H1 (cell line): ENCODE results near the gene PSMD3. TPM values are rescaled to one million over a fixed set of nuclear protein-coding genes. Genes with fewer than 3 reads are reported as not detected.

Experiments used
- BCL11A ChIP-seq, 2 experiments: IDR thresholded peaks; one replicate each; pipeline ENCODE4 v1.6.1; 2011; ENCODE audit warnings: low read depth in 2 of 2, low read length in 2 of 2, mild to moderate bottlenecking in 2 of 2
- RXRA ChIP-seq: IDR thresholded peaks from 2 replicates; pipeline ENCODE4 v1.6.1; 2011; ENCODE audit warnings: low read depth, mild to moderate bottlenecking, low read length, moderate library complexity; ENCODE audit not compliant: insufficient read depth
- SP2 ChIP-seq: IDR thresholded peaks from 2 replicates; pipeline ENCODE4 v1.6.1; 2012; ENCODE audit warnings: mild to moderate bottlenecking, low read length, inconsistent platforms
- TAF1 ChIP-seq: IDR thresholded peaks from 2 replicates; pipeline ENCODE4 v1.6.1; 2011; ENCODE audit warnings: mild to moderate bottlenecking, low read depth, low read length
- polyA plus RNA-seq, 7 experiments: library from polyadenylated mRNA; depleted of rRNA in 3 of 7; stranded (reverse) in 5 of 7; unstranded in 2 of 7; fragments of >200 nt in 5 of 7; fragments of 200-250 nt in 2 of 7; gene quantifications; 1 replicate in 5 of 7; 2 replicates in 1 of 7; 4 replicates in 1 of 7; pipeline versions ENCODE4 v1.2.1 to v1.2.3, GENCODE V29; 2011 to 2013; ENCODE audit warnings: missing spikeins in 2 of 7, mixed read lengths in 2 of 7
- total RNA-seq: library from RNA; stranded (reverse); fragmentation: NEBNext Ultra II Directional; extraction: Animal tissue kit (Norgen Biotek cat#: 25700); gene quantifications from 2 replicates; pipeline ENCODE4 v1.2.1, GENCODE V29; 2021
- TF ChIP-seq, protein P1 (sequence below): IDR thresholded peaks from 2 replicates; pipeline ENCODE4 v1.6.1; 2011; ENCODE audit warnings: low read length, improper control_type of control experiment

Gene PSMD3
- total and polyA plus RNA-seq, 2 of the 8 experiments (the other 6 are each of a cell fraction or from before 2014, with no cell fraction given): 151 to 198 TPM

DNA sequence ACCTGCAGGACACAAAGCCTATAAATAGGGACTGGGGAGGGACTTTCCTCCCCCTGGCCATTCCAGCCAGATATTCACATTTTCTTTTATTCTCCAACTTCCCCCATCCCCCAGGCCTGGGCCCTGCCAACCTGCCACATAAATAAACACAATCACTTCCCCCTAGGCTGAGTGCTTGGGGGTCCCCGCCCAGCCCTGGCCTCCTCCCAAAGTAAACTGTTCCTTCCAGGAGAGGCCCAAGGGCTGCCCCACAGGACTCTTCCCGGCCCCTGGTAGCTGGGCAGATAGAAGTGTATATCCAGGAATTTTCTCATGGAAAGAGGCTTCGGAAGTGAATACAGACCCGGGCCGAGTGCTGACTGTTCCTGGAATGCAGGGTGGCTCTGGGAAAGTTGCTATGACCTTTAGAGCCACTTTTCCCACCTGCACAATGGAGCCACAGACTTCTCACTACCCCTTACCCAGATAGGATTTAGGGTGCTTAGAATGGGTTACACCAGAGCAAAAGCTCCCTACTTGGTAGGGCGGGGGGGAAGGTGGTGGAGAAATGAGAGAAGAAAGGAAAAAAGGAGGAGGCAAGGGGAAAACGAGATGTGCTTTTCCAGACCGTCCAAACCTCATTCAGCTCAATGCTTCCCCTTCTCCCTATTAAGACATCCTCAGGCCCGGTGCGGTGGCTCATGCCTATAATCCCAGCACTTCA, 43.1 kb downstream of the PSMD3 start (continued):
- no peak for TF ChIP-seq RXRA
- TF ChIP-seq TAF1: no peak
- no peak for TF ChIP-seq SP2
- TF ChIP-seq, protein P1, sequence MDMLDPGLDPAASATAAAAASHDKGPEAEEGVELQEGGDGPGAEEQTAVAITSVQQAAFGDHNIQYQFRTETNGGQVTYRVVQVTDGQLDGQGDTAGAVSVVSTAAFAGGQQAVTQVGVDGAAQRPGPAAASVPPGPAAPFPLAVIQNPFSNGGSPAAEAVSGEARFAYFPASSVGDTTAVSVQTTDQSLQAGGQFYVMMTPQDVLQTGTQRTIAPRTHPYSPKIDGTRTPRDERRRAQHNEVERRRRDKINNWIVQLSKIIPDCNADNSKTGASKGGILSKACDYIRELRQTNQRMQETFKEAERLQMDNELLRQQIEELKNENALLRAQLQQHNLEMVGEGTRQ: no peak
- TF ChIP-seq BCL11A (IDR thresholded peaks at IDR 0.05; ENCODE audit: low read depth in 2 of 2, low read length in 2 of 2): no peak
